Suprapubic skin (tissue), 4 donors: ENCODE data around the gene TUBB3. TPM values are rescaled to one million over a fixed set of nuclear protein-coding genes. Genes with fewer than 3 reads are reported as not detected.

Experiments
- DNase-seq, 2 donors: peaks; one replicate each; pipeline ENCODE4 v3.0.0-alpha.2; 2019; ENCODE audit warnings: low spot score in 2 of 2
- H3K27ac ChIP-seq: fragments of 200-600 bp; sonication (generic); one replicate; pipeline ENCODE4 v1.5.1; 2019
- H3K27me3 ChIP-seq: fragments of 200-600 bp; sonication (generic); one replicate; pipeline ENCODE4 v1.5.1; 2019
- H3K36me3 ChIP-seq: fragments of 200-600 bp; sonication (generic); one replicate; pipeline ENCODE4 v1.5.1; 2019
- H3K4me1 ChIP-seq: fragments of 200-600 bp; sonication (generic); one replicate; pipeline ENCODE4 v1.5.1; 2019
- H3K4me3 ChIP-seq: fragments of 200-600 bp; sonication (generic); one replicate; pipeline ENCODE4 v1.5.1; 2019; ENCODE audit warnings: mild to moderate bottlenecking
- H3K9me3 ChIP-seq: fragments of 200-600 bp; sonication (generic); one replicate; pipeline ENCODE4 v1.5.1; 2019
- CTCF ChIP-seq, 2 donors: fragments of 200-600 bp in 1 of 2; fragments of 450-650 bp in 1 of 2; sonication (generic) in 1 of 2; IDR thresholded peaks; one replicate each; pipeline ENCODE4 v1.5.1; 2016 to 2019; ENCODE audit warnings: antibody characterized with exemption in 2 of 2, mild to moderate bottlenecking in 1 of 2, moderate library complexity in 1 of 2
- EP300 ChIP-seq: sonication (generic); formaldehyde crosslinking; IDR thresholded peaks from one replicate; pipeline ENCODE4 v1.6.1; 2017; ENCODE audit warnings: antibody characterized with exemption
- POLR2A ChIP-seq, 2 donors: fragments of 450-650 bp; IDR thresholded peaks; one replicate each; pipeline ENCODE4 v1.6.1; 2017; ENCODE audit warnings: antibody characterized with exemption in 2 of 2, mild to moderate bottlenecking in 2 of 2, moderate library complexity in 2 of 2
- POLR2AphosphoS5 ChIP-seq, 3 donors: sonication (generic); formaldehyde crosslinking; IDR thresholded peaks; one replicate each; pipeline ENCODE4 v1.6.1; 2017; ENCODE audit warnings: antibody characterized with exemption in 3 of 3
- WGBS: methylation state at CpG from one replicate; pipeline ENCODE4 v1.1.5; 2018; 5-methylcytosine and 5-hydroxymethylcytosine counted together
- total RNA-seq, 4 donors: library from RNA; depleted of rRNA; stranded (reverse); fragments of >200 nt; gene quantifications; one replicate each; pipeline ENCODE4 v1.1.0, GENCODE V29; 2016

Gene TUBB3
- total RNA-seq, 4 donors from 2014 or later: 1.2 to 9.2 (median 4.6) TPM

- WGBS: 92% methylated on average over 4 of the region's 4 CpGs
- Histone ChIP-seq H3K9me3 (no peaks in the 10 kb centered on the region), H3K27me3 (no peaks in the 10 kb centered on the region), H3K4me3 (no peak overlapping the region), H3K36me3 (peaks cover 76% of the 10 kb centered on the region), H3K27ac (no peak overlapping the region), H3K4me1 (peaks cover 8% of the 10 kb centered on the region)
- TF ChIP-seq POLR2A (IDR thresholded peaks at IDR 0.05): no peak
- TF ChIP-seq EP300: no peak
- no peak for TF ChIP-seq CTCF (IDR thresholded peaks at IDR 0.05)
- no peak for TF ChIP-seq POLR2AphosphoS5 (IDR thresholded peaks at IDR 0.05)
- no peak for DNase-seq
Measured at GRCh38 chr16:89908236-89908635, 14.9 kb upstream of the TUBB3 start.

GRCh38 chr16:89909777-89910716, 13.1 kb upstream of the TUBB3 start:
- 51% methylated on average over 27 of the region's 47 CpGs for WGBS
- TF ChIP-seq POLR2A (IDR thresholded peaks at IDR 0.05) (no peak), EP300 (no peak), POLR2AphosphoS5 (IDR thresholded peaks at IDR 0.05) (peak in 1 of 3 donors; percentile 19), CTCF (IDR thresholded peaks at IDR 0.05) (peak; percentile 68 to 95)
- Histone ChIP-seq H3K4me1 (peaks cover 8% of the 10 kb centered on the region), H3K27me3 (no peaks in the 10 kb centered on the region), H3K4me3 (no peak overlapping the region), H3K27ac (no peak overlapping the region), H3K9me3 (no peaks in the 10 kb centered on the region), H3K36me3 (peaks cover 58% of the 10 kb centered on the region)
- peak; percentile 86 to 89 for DNase-seq

- DNase-seq: peak in 1 of 2 donors; percentile 64
- H3K27me3 ChIP-seq: no peaks in the 10 kb centered on the region
- H3K4me3 ChIP-seq: no peak overlapping the region
- no peaks in the 10 kb centered on the region for H3K9me3 ChIP-seq
- TF ChIP-seq POLR2A (IDR thresholded peaks at IDR 0.05) (no peak), EP300 (no peak), POLR2AphosphoS5 (IDR thresholded peaks at IDR 0.05) (no peak), CTCF (IDR thresholded peaks at IDR 0.05) (no peak)
- H3K4me1 ChIP-seq: peaks cover 8% of the 10 kb centered on the region
- WGBS: 94% methylated on average over 17 of the region's 27 CpGs
- peaks cover 50% of the 10 kb centered on the region for H3K36me3 ChIP-seq
- no peak overlapping the region for H3K27ac ChIP-seq
Measured at GRCh38 chr16:89910717-89911354, 12.3 kb upstream of the TUBB3 start.

- Histone ChIP-seq H3K27ac (no peak overlapping the region), H3K36me3 (peaks cover 44% of the 10 kb centered on the region), H3K4me1 (peaks cover 8% of the 10 kb centered on the region), H3K9me3 (no peaks in the 10 kb centered on the region), H3K4me3 (no peak overlapping the region), H3K27me3 (no peaks in the 10 kb centered on the region)
- peak in 1 of 2 donors; percentile 64 for DNase-seq
- TF ChIP-seq POLR2A (IDR thresholded peaks at IDR 0.05) (no peak), EP300 (no peak), CTCF (IDR thresholded peaks at IDR 0.05) (no peak), POLR2AphosphoS5 (IDR thresholded peaks at IDR 0.05) (no peak)
- WGBS: 92% methylated on average over 14 of the region's 14 CpGs
Measured at GRCh38 chr16:89911375-89911774, 11.8 kb upstream of the TUBB3 start.

- TF ChIP-seq POLR2A (IDR thresholded peaks at IDR 0.05) (no peak), CTCF (IDR thresholded peaks at IDR 0.05) (no peak), EP300 (no peak), POLR2AphosphoS5 (IDR thresholded peaks at IDR 0.05) (no peak)
- H3K4me1 ChIP-seq: peaks cover 10% of the 10 kb centered on the region
- H3K4me3 ChIP-seq: no peak overlapping the region
- no peaks in the 10 kb centered on the region for H3K9me3 ChIP-seq
- no peaks in the 10 kb centered on the region for H3K27me3 ChIP-seq
- WGBS: 84% methylated on average over 10 of the region's 13 CpGs
- no peak overlapping the region for H3K27ac ChIP-seq
- peaks cover 37% of the 10 kb centered on the region for H3K36me3 ChIP-seq
- DNase-seq: peak in 1 of 2 donors; percentile 62
Measured at GRCh38 chr16:89912143-89912542, 11.0 kb upstream of the TUBB3 start.
